ENCODE data around the gene TMPRSS3. TPM values are rescaled to one million over a fixed set of nuclear protein-coding genes. Genes with fewer than 3 reads are reported as not detected.

The TMPRSS3 gene
- polyA plus RNA-seq: 5.6 TPM
- long read RNA-seq, donor 1: 0 reads
- long read RNA-seq, donor 2: 0 reads
- long read RNA-seq, donor 3: 0 reads
- long read RNA-seq, donor 4: 0 reads
- long read RNA-seq, donor 5: 0 reads
- long read RNA-seq, donor 6: 0 reads
- long read RNA-seq, donor 7: 0 reads
- long read RNA-seq, donor 8: 0 reads
- long read RNA-seq, donor 9: 0 reads
- long read RNA-seq, donor 10: 0 reads
- long read RNA-seq, donor 11, partial matches to known transcripts: 0 of 1 reads
- long read RNA-seq, donor 11, other reads (novel, unspliced or antisense): 0 of 1 reads

GRCh38 chr21:42395905-42396651 lies at the start of gene TMPRSS3:
TMPRSS3 (minus strand) TSS chr21:42396052; CDS start chr21:42395417, 635 bp downstream.
- WGBS (ENCODE audit: insufficient coverage, low lambda C conversion rate): 93% methylated on average over 3 of the region's 17 CpGs
- Histone ChIP-seq H3K4me3 (ENCODE audit: low read length) (no peak within 1 kb of the TSS), H3K27ac (ENCODE audit: low read length) (no peak within 1 kb of the TSS)

DNA sequence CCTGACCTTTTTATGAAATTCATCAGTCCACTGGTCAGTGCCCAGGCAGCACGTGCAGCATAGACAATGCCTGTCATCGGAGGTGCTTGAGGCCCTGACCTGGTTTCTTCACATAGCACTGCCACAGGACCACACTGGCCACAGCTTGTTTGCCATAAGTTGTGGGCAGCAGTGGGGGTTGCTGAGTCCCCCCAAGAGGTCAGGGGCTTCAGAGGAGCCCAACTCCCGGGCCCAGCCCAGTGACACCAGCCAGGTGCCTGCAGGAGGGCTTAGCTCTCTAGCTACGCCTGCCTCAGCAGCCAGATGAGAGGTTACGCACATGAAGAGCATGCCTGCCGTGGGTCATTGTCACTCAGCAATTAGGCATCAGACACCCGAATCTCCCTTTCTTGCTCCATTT lies 49.5 kb upstream of the TMPRSS3 start:
- no peaks in the 10 kb centered on the region for H3K27me3 ChIP-seq (ENCODE audit: control insufficient read depth, insufficient read depth, low read length)
- peaks cover 1% of the 10 kb centered on the region for H3K9me3 ChIP-seq (ENCODE audit: control insufficient read depth, low read depth, low read length)
- no peak overlapping the region for H3K4me3 ChIP-seq (ENCODE audit: low read length)
- H3K4me1 ChIP-seq (ENCODE audit: control insufficient read depth, insufficient read depth, low read length): peaks cover 2% of the 10 kb centered on the region
- no peak for DNase-seq
- no peak overlapping the region for H3K27ac ChIP-seq (ENCODE audit: low read length)
- no peaks in the 10 kb centered on the region for H3K36me3 ChIP-seq (ENCODE audit: control insufficient read depth, insufficient read depth, low read length)
- no CpG with 5 or more reads among the region's 7 CpGs for WGBS (ENCODE audit: insufficient coverage, low lambda C conversion rate)

More at GRCh38 chr21:42395905-42396651, at the start of gene TMPRSS3:
- Histone ChIP-seq H3K27me3 (ENCODE audit: control insufficient read depth, insufficient read depth, low read length) (no peaks in the 10 kb centered on the region), H3K4me1 (ENCODE audit: control insufficient read depth, insufficient read depth, low read length) (peaks cover 10% of the 10 kb centered on the region), H3K36me3 (ENCODE audit: control insufficient read depth, insufficient read depth, low read length) (no peaks in the 10 kb centered on the region), H3K9me3 (ENCODE audit: control insufficient read depth, low read depth, low read length) (no peaks in the 10 kb centered on the region)
- DNase-seq: no peak

DNA sequence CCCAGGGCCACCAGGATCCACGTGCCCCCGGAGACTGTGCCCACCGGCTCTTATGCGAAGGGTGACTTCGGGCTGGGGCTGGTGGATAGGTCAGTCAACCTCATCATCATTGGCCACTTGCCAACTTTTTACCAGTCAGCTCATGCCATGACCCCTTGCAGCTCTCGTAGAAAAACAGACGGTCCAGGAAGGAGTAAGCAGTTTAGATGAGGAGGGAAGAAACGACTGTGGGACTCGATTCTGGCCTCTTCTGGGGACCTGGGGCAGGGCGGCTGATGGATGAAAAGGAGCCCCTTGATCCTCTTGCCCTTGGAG lies 48.9 kb upstream of the TMPRSS3 start:
- H3K36me3 ChIP-seq (ENCODE audit: control insufficient read depth, insufficient read depth, low read length): no peaks in the 10 kb centered on the region
- no peaks in the 10 kb centered on the region for H3K9me3 ChIP-seq (ENCODE audit: control insufficient read depth, low read depth, low read length)
- no peak overlapping the region for H3K27ac ChIP-seq (ENCODE audit: low read length)
- DNase-seq: no peak
- H3K4me3 ChIP-seq (ENCODE audit: low read length): no peak overlapping the region
- peaks cover 1% of the 10 kb centered on the region for H3K4me1 ChIP-seq (ENCODE audit: control insufficient read depth, insufficient read depth, low read length)
- no peaks in the 10 kb centered on the region for H3K27me3 ChIP-seq (ENCODE audit: control insufficient read depth, insufficient read depth, low read length)
- WGBS (ENCODE audit: insufficient coverage, low lambda C conversion rate): no CpG with 5 or more reads among the region's 10 CpGs

- WGBS (ENCODE audit: insufficient coverage, low lambda C conversion rate): no CpG with 5 or more reads among the region's 34 CpGs
- Histone ChIP-seq H3K4me3 (ENCODE audit: low read length) (no peak overlapping the region), H3K27ac (ENCODE audit: low read length) (no peak overlapping the region), H3K27me3 (ENCODE audit: control insufficient read depth, insufficient read depth, low read length) (no peaks in the 10 kb centered on the region), H3K9me3 (ENCODE audit: control insufficient read depth, low read depth, low read length) (no peaks in the 10 kb centered on the region), H3K4me1 (ENCODE audit: control insufficient read depth, insufficient read depth, low read length) (no peaks in the 10 kb centered on the region), H3K36me3 (ENCODE audit: control insufficient read depth, insufficient read depth, low read length) (no peaks in the 10 kb centered on the region)
- no peak for DNase-seq
These were observed 48.3 kb upstream of the TMPRSS3 start for GRCh38 chr21:42443876-42444744.

GRCh38 chr21:42443181-42443785 lies 47.4 kb upstream of the TMPRSS3 start:
- no peaks in the 10 kb centered on the region for H3K27me3 ChIP-seq (ENCODE audit: control insufficient read depth, insufficient read depth, low read length)
- no peaks in the 10 kb centered on the region for H3K4me1 ChIP-seq (ENCODE audit: control insufficient read depth, insufficient read depth, low read length)
- H3K9me3 ChIP-seq (ENCODE audit: control insufficient read depth, low read depth, low read length): no peaks in the 10 kb centered on the region
- H3K4me3 ChIP-seq (ENCODE audit: low read length): no peak overlapping the region
- no peak overlapping the region for H3K27ac ChIP-seq (ENCODE audit: low read length)
- DNase-seq: no peak
- no peaks in the 10 kb centered on the region for H3K36me3 ChIP-seq (ENCODE audit: control insufficient read depth, insufficient read depth, low read length)
- no CpG with 5 or more reads among the region's 15 CpGs for WGBS (ENCODE audit: insufficient coverage, low lambda C conversion rate)

- no peak for DNase-seq
- WGBS (ENCODE audit: insufficient coverage, low lambda C conversion rate): 78% methylated on average over 2 of the region's 6 CpGs
- Histone ChIP-seq H3K27ac (ENCODE audit: low read length) (no peak overlapping the region), H3K27me3 (ENCODE audit: control insufficient read depth, insufficient read depth, low read length) (no peaks in the 10 kb centered on the region), H3K4me1 (ENCODE audit: control insufficient read depth, insufficient read depth, low read length) (no peaks in the 10 kb centered on the region), H3K4me3 (ENCODE audit: low read length) (no peak overlapping the region), H3K36me3 (ENCODE audit: control insufficient read depth, insufficient read depth, low read length) (no peaks in the 10 kb centered on the region), H3K9me3 (ENCODE audit: control insufficient read depth, low read depth, low read length) (no peaks in the 10 kb centered on the region)
These were observed 46.1 kb upstream of the TMPRSS3 start for GRCh38 chr21:42441963-42442362.

DNA sequence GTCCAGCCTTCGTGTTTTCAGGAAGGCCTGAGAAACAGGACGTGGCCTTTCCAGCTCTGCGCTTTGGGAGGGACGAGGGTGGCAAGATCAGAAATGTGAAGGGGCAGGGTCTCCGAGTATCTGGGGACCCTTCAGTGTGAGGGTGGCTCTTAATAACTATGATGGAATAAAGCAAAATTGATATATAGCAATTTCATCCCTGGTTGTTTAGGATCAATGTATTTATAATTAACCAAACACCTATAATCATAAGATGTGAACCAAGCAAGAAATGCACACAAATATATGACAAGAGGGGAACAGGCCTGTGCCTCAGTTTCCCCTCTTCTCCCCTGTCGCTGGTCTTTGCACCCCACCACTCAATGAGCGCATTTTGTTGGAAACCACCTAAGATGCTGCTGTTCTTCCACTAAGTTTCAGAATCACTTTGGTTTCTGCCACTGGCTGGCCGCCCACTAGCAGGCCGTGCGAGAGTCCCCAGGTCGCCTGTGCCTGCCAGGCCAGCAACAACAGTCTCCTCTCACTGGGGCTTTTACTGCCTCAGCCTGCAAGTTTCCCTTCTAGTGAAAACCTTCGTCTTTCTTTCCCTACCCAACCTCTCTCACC lies 44.4 kb upstream of the TMPRSS3 start:
- no peak for DNase-seq
- Histone ChIP-seq H3K36me3 (ENCODE audit: control insufficient read depth, insufficient read depth, low read length) (no peaks in the 10 kb centered on the region), H3K27me3 (ENCODE audit: control insufficient read depth, insufficient read depth, low read length) (no peaks in the 10 kb centered on the region), H3K9me3 (ENCODE audit: control insufficient read depth, low read depth, low read length) (no peaks in the 10 kb centered on the region), H3K27ac (ENCODE audit: low read length) (no peak overlapping the region), H3K4me1 (ENCODE audit: control insufficient read depth, insufficient read depth, low read length) (no peaks in the 10 kb centered on the region), H3K4me3 (ENCODE audit: low read length) (no peak overlapping the region)
- 72% methylated on average over 2 of the region's 12 CpGs for WGBS (ENCODE audit: insufficient coverage, low lambda C conversion rate)

DNA sequence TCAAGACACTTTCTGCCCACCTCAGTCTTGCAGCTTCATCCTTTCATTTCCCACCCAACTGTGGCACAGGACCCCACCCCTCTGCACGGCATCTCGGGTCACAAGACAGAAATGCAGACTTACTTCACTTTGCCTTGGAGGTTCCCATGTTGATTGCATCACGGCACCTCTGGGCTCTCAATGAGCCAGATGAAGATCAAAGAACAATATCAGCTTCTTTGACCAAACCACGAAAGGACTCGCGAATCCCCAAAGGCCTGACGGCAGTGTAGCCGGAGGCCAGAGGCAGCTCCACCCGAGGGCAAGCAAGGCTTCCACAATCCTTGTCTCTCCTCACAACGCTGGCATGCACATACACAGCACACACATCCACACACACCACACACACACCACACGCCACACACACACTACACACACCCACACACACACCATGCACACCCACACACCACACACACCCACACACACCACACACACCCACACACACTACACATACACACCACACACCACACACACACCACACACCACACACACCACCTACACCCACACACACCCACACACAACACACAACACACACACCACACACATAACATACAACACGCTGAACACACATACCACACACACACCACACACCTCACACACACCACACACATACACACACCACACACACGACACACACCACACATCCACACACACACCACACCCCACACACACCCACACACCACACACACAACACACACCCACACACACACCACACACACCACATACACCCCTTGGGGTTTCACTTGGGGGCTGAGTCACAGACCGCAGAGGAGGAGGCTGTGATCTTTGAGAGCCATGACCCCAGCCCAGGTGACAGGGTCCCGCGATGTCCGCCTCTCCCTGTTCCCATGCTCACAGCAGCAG lies 43.7 kb upstream of the TMPRSS3 start:
- H3K36me3 ChIP-seq (ENCODE audit: control insufficient read depth, insufficient read depth, low read length): no peaks in the 10 kb centered on the region
- H3K27me3 ChIP-seq (ENCODE audit: control insufficient read depth, insufficient read depth, low read length): no peaks in the 10 kb centered on the region
- no peak overlapping the region for H3K27ac ChIP-seq (ENCODE audit: low read length)
- DNase-seq: no peak
- no peaks in the 10 kb centered on the region for H3K9me3 ChIP-seq (ENCODE audit: control insufficient read depth, low read depth, low read length)
- H3K4me1 ChIP-seq (ENCODE audit: control insufficient read depth, insufficient read depth, low read length): no peaks in the 10 kb centered on the region
- no peak overlapping the region for H3K4me3 ChIP-seq (ENCODE audit: low read length)
- no CpG with 5 or more reads among the region's 17 CpGs for WGBS (ENCODE audit: insufficient coverage, low lambda C conversion rate)

DNA sequence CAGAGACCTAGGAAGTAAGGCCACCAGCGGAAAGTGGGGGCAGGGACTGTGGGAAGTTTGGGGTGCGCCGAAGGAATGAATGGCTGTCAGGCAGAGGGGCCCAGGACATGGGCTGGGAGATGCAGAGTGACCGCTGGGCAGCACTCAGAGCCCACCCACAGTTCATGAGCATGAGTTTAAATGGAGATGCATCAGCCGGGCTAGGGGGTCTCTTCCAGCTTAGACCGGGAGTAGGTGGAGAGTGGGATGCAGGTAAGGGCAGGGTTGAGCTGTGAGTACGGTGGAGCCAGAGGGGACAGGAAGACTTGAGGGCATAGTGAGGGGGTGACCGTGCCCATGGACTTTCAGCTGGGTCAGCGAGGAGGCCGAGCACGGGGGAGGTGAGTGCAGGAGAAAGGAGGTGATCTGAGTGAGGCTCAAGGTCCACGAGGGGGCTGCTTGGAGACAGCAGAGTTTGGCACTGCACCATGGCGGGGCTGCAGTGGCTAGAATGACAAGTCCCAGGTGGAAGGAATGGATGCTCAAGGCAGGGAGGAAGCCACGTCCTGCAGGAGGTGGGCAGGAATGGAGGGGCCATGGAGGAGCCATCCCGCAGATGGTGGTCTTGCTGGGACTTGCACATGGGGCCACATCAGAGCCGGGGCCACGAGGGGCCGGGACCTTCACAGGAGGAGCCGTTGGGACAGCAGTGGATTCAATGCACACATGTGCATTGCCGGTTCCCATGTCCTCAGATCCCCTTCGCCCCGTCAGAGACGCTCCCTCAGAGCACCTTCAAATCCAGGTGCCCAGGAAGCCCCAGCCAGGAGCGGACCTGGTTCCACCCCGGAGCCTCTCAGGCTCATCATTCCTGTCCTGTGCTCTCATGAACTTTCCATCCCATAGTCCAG lies 42.7 kb upstream of the TMPRSS3 start:
- H3K4me3 ChIP-seq (ENCODE audit: low read length): no peak overlapping the region
- H3K9me3 ChIP-seq (ENCODE audit: control insufficient read depth, low read depth, low read length): no peaks in the 10 kb centered on the region
- H3K4me1 ChIP-seq (ENCODE audit: control insufficient read depth, insufficient read depth, low read length): peaks cover 7% of the 10 kb centered on the region
- no CpG with 5 or more reads among the region's 25 CpGs for WGBS (ENCODE audit: insufficient coverage, low lambda C conversion rate)
- no peaks in the 10 kb centered on the region for H3K36me3 ChIP-seq (ENCODE audit: control insufficient read depth, insufficient read depth, low read length)
- no peak overlapping the region for H3K27ac ChIP-seq (ENCODE audit: low read length)
- no peaks in the 10 kb centered on the region for H3K27me3 ChIP-seq (ENCODE audit: control insufficient read depth, insufficient read depth, low read length)
- DNase-seq: no peak
